Peyer's patch (tissue), 4 donors: ENCODE results near the gene STAC.

Source experiments
- POLR2A ChIP-seq, 2 donors: fragments of 450-650 bp; IDR thresholded peaks; one replicate each; pipeline ENCODE4 v1.5.1; 2017; ENCODE audit warnings: antibody characterized with exemption in 2 of 2, mild to moderate bottlenecking in 2 of 2, moderate library complexity in 2 of 2
- TF ChIP-seq, protein P1 (sequence below), 6 experiments: fragments of 450-650 bp in 4 of 6; fragments of 200-600 bp in 2 of 6; sonication (generic) in 1 of 6; IDR thresholded peaks; one replicate each; pipeline ENCODE4 v1.5.1; 2017 to 2019; ENCODE audit warnings: antibody characterized with exemption in 6 of 6, mild to moderate bottlenecking in 3 of 6, moderate library complexity in 1 of 6

DNA sequence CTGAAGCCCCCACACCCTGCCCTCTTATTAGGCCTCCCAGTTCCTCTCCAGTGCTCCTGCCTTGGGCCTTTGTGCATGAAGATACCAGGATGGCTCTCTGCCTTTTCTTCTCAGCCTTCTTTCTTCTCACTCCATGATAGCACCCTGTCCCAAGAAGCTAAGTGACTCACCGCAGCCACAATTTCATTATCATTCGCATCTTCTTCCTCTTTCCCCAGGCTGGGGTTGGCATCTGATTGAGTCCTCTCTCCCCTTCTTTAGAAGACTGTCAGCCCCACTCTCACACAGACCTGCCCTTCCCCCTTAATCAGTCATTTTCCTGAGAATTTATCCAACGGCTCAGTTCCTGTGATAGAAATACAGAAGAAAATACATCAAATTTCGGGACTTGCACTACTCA is 102.0 kb downstream of the STAC start:
- no peak for TF ChIP-seq POLR2A (IDR thresholded peaks at IDR 0.05)
- TF ChIP-seq, protein P1, sequence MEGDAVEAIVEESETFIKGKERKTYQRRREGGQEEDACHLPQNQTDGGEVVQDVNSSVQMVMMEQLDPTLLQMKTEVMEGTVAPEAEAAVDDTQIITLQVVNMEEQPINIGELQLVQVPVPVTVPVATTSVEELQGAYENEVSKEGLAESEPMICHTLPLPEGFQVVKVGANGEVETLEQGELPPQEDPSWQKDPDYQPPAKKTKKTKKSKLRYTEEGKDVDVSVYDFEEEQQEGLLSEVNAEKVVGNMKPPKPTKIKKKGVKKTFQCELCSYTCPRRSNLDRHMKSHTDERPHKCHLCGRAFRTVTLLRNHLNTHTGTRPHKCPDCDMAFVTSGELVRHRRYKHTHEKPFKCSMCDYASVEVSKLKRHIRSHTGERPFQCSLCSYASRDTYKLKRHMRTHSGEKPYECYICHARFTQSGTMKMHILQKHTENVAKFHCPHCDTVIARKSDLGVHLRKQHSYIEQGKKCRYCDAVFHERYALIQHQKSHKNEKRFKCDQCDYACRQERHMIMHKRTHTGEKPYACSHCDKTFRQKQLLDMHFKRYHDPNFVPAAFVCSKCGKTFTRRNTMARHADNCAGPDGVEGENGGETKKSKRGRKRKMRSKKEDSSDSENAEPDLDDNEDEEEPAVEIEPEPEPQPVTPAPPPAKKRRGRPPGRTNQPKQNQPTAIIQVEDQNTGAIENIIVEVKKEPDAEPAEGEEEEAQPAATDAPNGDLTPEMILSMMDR (IDR thresholded peaks at IDR 0.05), result no peak
